T-helper 1 cell treated with Interleukin-12 subunit alpha and Interleukin-12 subunit beta and Interleukin-4 antibody, amounts not matched to agents 30 ng/mL and 1 ng/mL, for 36 hours (primary cell): ENCODE data around the gene CAVIN2. TPM values are rescaled to one million over a fixed set of nuclear protein-coding genes. Genes with fewer than 3 reads are reported as not detected.

Experiments
- intact Hi-C: fragments of 100-400 bp; cut with micrococcal nuclease; formaldehyde crosslinking; loops from one replicate; pipeline ENCODE4 v1.15.1; 2024
- total RNA-seq: library from RNA; stranded (reverse); gene quantifications from 2 replicates; pipeline ENCODE4 v1.2.3, GENCODE V29; 2022

CAVIN2 gene
- total RNA-seq, 1 donor from 2014 or later = not detected

DNA sequence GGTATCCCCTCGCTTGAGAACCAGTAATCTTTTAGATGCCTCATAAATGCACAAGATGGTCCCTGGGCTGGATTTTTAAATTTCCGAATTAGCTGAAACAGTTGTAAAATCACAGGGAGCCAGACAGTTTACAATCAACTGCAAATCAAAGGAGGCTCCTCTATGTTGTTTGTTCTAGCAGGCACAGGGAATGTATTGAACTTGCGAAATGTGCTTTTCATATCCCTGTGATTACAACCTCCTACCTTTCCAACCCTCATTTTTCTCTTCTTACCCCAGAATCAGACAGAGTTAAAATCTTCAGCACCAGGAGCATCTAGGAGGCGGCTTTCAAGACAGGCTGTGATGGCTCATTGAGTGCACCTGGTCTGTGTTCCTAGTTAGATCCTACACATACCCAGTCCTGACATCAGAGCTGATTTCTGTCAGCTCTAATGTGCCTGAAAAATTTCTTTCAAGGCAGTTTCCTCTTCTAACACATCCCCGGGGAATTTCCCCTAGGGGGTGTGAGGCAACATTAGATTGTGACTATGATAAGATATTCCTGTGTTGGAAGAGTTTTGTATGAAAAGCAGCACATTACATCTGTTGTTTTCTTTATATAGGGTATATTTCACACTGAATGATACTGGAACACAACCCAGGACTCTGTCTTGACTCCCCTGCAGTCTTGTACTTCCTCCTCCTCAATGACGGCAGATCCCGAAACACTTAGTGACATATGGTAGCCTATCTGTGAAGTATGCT is 17.9 kb upstream of the CAVIN2 start:
- intact Hi-C loops = no loop called here

DNA sequence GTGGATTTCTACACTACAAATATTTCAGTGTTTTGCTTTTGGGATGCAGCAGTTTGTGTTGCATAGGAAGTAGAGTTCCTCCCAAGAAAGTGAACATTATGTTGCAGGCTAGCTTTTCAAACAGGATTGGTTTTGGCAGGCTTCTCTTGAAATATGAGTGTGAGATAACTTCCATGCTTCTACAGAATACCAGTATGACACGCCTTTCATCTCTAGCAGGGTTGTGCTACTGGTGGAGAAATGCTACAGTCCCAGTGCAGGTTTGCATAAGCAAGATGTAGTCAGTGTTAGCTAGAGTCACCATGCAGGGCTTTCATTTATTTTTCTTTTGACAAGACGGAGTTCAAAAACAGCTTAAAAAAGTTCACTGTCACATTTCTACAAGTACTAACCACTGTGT is 17.1 kb upstream of the CAVIN2 start:
- intact Hi-C loops = no loop called here

- intact Hi-C loops = no loop called here
These were observed 15.4 kb upstream of the CAVIN2 start for GRCh38 chr2:191862156-191862775.

- intact Hi-C loops = no loop called here
These were observed 14.0 kb upstream of the CAVIN2 start for GRCh38 chr2:191860760-191861466.

DNA sequence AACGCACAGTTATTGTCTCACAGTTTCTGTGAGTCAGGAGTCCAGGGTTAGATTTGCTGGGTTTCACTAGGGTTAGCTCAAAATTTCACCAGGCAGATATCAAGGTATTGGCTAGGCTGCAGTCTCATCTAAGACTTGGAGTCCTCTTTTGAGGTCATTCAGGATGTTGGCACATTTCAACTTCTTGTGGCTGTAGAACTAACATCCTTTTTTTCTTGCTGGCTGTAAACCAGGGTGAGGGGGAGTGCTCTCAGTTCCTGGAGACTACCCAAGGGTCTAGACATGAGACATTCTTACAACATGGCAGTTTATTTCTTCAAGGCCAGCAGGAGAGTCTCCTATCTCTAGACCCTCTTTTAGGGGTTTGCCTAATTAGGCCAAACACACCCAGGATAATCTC is 12.8 kb upstream of the CAVIN2 start:
- intact Hi-C loops = no loop called here

GRCh38 chr2:191857886-191858285 is 11.0 kb upstream of the CAVIN2 start:
- intact Hi-C loops = no loop called here

GRCh38 chr2:191857259-191857805 is 10.4 kb upstream of the CAVIN2 start:
- intact Hi-C loops = no loop called here

- intact Hi-C loops = no loop called here
These were observed 9.4 kb upstream of the CAVIN2 start for GRCh38 chr2:191856111-191856876.

DNA sequence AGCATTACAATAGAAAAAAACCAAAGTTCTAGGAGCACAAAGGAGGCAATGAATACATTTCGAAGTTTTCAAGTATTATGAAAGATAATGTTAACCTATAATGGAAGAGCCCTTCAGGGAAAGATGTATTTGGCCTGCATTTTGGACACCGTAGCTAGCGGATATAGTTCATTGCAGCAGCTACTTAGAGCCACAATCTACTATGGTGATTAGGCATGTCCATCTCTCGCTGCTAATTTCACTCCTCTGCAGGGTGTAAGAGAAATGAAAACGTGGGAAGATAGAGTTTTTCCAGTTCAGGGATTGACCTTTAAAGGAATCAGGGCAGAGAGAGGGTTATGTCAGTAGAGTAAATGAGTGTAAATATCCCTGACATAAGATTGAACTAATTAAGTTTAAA is 8.5 kb upstream of the CAVIN2 start:
- intact Hi-C loops = no loop called here

GRCh38 chr2:191854382-191855372 is 7.8 kb upstream of the CAVIN2 start:
- intact Hi-C loops = no loop called here

- intact Hi-C loops = no loop called here
These were observed 7.0 kb upstream of the CAVIN2 start for GRCh38 chr2:191853843-191854242.

- intact Hi-C loops = no loop called here
These were observed 4.3 kb upstream of the CAVIN2 start for GRCh38 chr2:191851158-191851557.

GRCh38 chr2:191848771-191849767 is 2.2 kb upstream of the CAVIN2 start:
- intact Hi-C loops = no loop called here

DNA sequence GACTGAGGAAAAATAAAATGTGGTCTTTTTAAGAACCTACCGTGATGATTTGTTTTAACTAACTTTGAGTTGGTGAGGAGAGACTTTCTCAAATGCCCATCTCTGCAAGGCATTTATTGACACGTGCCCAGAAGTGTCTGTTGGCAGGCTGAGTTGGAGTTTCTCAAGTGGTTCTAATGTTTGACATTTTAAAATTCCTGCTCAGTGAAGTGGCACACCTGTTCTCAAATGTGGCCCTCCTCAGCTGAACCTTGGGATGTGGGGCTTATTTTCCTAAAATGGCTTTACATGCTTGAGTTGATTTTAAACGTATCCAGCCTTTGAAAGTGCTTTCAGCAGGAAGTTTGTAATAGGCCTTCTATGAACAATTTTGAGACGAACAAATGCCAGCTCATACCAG is 876 bp upstream of the CAVIN2 start:
- intact Hi-C loops = no loop called here

GRCh38 chr2:191845876-191846514 is 893 bp downstream of the CAVIN2 start:
- intact Hi-C loops = no loop called here

GRCh38 chr2:191845248-191845715 is 1.6 kb downstream of the CAVIN2 start:
- intact Hi-C loops = no loop called here

GRCh38 chr2:191844706-191845105 is 2.2 kb downstream of the CAVIN2 start:
- intact Hi-C loops = no loop called here

- intact Hi-C loops = no loop called here
These were observed 6.0 kb downstream of the CAVIN2 start for GRCh38 chr2:191840921-191841320.
